Kidney tubule cell (primary cell): ENCODE results near the gene ELAVL2.

ENCODE experiments used
- DNase-seq: peaks from one replicate; pipeline ENCODE4 v3.0.0-alpha.2; 2018; ENCODE audit warnings: low spot score

ELAVL2 gene

DNA sequence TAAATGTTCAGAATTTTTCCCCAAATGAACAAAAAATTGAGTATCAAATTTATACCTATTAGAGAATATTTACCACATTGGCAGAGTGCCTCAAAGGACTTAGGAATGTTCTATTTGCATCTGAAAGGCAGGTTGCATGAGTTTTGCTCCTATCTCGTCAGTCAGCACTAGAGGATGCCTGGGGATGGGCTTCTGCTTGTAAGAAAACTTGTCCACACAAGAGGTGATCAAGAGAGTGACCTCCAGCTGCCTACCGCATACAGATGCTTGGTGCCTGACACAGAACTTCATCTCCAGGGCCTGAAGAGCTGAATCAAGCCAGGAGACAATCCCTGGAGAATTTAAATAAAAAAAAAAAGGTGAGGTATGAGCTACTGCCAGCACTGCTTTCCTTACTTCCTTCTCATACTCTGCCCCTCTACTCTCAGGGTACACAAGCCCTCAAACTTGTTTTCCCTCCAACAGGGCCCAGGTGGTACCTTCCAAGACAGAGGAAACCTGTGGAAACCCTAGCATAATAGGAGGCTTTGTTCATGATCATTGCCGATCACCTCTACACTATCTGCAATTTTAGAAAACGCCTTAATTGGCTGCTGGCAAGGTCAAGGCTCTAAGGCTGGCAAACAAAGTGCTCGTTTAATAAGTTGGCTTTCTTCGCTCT is 166.6 kb downstream of the ELAVL2 start:
- no peak for DNase-seq

DNA sequence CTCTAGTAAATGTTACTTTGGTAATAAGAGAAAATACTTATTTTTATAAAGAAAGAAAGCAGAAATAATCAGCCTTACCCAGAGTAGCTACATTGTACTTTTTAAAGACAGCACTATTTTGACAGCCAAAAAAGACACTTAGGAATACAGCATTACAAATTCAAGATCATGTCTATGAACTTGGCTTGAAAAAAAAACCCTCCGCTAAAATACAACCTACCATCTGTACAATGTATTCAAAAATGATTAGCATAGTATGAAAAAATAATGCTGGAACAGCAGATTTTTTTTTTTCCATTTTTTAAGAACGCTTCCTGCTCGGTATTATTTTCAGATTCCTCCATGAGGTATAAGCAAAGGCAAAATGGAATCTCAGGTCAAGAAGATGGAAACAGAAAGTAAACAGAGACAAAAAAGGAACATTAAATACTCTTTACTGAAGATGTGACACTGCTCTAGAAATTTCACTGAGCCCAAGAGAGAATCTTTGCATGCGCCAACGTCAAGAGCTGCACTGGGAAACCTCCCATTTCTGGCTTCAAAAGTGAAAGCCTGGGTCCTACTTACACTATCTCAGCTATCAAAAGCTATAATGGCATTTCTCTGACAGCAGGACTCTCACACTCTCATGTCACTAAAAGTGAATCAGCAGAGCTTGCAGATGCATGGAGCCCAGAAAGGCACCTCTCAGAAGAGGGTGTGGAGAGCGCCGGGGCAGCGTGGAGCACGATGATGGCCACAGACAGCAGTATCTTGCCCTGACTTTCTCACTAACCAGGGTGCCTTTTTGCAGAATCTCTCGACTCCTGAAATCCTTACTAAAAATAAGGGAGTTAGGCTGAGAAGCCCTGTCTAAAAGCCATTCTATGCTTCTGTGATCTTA is 167.4 kb downstream of the ELAVL2 start:
- no peak for DNase-seq

DNA sequence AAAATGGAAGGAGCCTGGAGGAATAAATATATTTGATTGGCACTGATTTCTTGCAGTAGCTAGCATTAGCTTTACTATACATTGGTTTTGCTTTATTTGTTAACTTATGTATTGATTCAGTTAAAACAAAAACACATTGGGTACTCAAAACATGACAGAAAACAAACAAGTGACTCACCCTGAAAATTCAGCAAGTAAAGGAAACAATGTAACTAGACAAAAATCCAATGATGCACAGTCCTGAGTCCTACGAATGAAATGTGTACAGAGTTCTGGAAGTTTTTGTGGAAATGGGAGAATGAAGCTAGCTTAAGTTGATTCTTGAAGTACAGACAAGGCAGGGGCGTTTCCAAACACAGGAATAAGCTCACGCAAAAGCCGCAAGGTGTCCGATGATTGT is 175.0 kb downstream of the ELAVL2 start:
- no peak for DNase-seq

DNA sequence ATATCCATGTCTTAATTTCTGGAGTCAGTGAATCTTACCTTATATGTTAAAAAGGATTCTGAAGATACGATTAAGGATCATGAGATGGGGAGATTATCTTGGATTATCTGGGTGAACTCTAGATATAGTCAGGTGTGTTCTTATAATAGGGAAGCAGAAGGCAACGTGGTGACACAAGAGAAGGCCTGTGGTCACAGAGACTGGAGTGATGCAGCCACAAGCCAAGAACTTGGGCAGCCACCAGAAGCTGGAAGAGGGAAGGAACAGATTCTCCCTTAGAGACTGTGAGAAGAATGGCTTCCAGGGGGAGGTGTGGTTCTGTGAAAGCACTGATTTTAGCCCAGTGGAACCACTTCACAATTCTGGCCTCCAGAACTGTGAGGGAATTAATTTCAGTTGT is 177.4 kb downstream of the ELAVL2 start:
- no peak for DNase-seq

DNA sequence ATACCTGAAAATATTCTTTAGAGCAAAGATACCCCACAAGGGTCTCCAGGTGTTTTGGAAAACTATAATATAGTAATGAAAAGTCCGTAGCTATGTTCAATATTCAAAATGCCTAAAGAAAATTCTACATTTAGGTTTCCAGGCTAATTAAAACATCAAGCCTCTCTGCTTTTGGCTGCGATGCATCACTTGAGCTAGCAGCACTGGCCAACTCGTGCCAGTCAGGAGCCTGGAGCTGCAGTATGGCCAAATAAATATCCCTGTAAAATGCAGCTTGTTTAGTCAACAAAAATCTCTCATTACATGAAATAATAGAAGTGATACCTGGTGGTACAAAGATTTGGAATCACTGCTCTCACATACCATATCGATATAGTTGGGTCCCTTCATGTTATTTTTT is 181.1 kb downstream of the ELAVL2 start:
- DNase-seq, result no peak

DNA sequence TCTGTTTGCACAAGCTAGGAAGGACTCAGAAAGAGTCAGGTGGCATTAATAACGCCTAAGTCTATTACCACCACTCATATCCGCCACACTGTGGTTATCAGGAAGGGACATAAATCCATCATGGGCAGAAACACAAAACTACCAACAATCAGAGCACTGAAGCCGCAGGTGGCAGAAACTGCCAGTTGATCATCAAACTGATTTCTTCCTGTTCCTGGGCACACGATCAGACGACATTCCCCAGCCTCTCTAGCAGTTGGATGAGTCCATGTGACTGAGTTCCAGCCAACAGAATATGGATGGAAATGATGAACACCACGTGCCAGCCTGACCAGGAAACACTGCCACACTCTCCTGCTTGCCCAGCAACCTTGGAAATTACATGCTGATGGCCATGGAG is 181.7 kb downstream of the ELAVL2 start:
- DNase-seq, result peak; percentile 8

DNA sequence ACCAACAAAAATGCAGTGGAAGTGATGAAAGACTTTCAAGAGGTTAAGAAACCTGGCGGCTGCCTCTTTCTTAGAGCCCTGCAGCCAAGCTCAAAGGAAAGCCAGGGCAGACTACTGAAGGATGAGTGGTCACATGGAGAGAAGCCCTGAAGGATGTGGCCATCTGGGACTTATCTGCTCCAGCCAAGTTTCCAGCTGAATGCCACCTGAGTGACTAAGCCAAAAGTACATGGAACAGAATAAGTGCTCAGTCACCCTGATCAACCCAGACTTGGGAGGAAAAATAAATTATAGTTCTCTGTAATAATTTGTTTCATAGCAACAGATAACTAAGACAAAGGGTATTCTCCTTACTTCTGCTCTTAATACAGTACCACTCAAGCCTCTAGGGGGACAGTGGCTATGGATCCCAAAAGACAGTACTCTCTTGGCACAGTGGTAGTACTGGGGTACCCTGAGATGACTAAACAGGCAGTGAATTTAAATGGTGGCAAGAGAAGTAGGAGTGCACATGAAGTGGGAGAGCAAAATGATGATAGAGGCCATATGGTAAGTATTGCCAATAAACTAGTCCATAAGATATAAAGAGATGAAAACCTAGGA is 182.3 kb downstream of the ELAVL2 start:
- DNase-seq, result peak; percentile 86
